BLaER1 (cell line): Measurements from ENCODE around the gene TRIML1.

Source experiments
- H3K27ac ChIP-seq: shearing (Covaris generic); formaldehyde crosslinking; 2 replicates; pipeline ENCODE4 v1.8.1; 2022
- H3K27me3 ChIP-seq: shearing (Covaris generic); formaldehyde crosslinking; 2 replicates; pipeline ENCODE4 v1.8.1; 2022
- H3K36me3 ChIP-seq: shearing (Covaris generic); formaldehyde crosslinking; 2 replicates; pipeline ENCODE4 v1.8.1; 2022
- H3K4me1 ChIP-seq: shearing (Covaris generic); formaldehyde crosslinking; 2 replicates; pipeline ENCODE4 v1.8.1; 2022
- H3K4me2 ChIP-seq: shearing (Covaris generic); formaldehyde crosslinking; 2 replicates; pipeline ENCODE4 v1.8.1; 2022
- H3K4me3 ChIP-seq: shearing (Covaris generic); formaldehyde crosslinking; 2 replicates; pipeline ENCODE4 v1.8.1; 2022
- H3K9ac ChIP-seq: shearing (Covaris generic); formaldehyde crosslinking; 2 replicates; pipeline ENCODE4 v1.8.1; 2022
- H3K9me3 ChIP-seq: shearing (Covaris generic); formaldehyde crosslinking; 2 replicates; pipeline ENCODE4 v1.8.1; 2022
- H4K20me1 ChIP-seq: shearing (Covaris generic); formaldehyde crosslinking; 2 replicates; pipeline ENCODE4 v1.8.1; 2022
- Cebpa-rat ChIP-seq: shearing (Covaris generic); IDR thresholded peaks from 2 replicates; pipeline ENCODE4 v1.8.1; 2022

TRIML1 gene

GRCh38 chr4:188117631-188118324, 21.5 kb upstream of the TRIML1 start:
- H3K4me1 ChIP-seq, result no peaks in the 10 kb centered on the region
- no peak overlapping the region for H3K4me3 ChIP-seq
- H3K27me3 ChIP-seq, result no peaks in the 10 kb centered on the region
- no peak for TF ChIP-seq Cebpa-rat
- no peak overlapping the region for H3K9ac ChIP-seq
- no peaks in the 10 kb centered on the region for H3K36me3 ChIP-seq
- H4K20me1 ChIP-seq, result no peaks in the 10 kb centered on the region
- no peak overlapping the region for H3K4me2 ChIP-seq
- H3K27ac ChIP-seq, result no peak overlapping the region
- H3K9me3 ChIP-seq, result no peaks in the 10 kb centered on the region

- H4K20me1 ChIP-seq, result no peaks in the 10 kb centered on the region
- H3K4me1 ChIP-seq, result no peaks in the 10 kb centered on the region
- no peaks in the 10 kb centered on the region for H3K27me3 ChIP-seq
- H3K4me2 ChIP-seq, result no peak overlapping the region
- H3K36me3 ChIP-seq, result no peaks in the 10 kb centered on the region
- TF ChIP-seq Cebpa-rat, result no peak
- no peaks in the 10 kb centered on the region for H3K9me3 ChIP-seq
- no peak overlapping the region for H3K27ac ChIP-seq
- H3K9ac ChIP-seq, result no peak overlapping the region
- H3K4me3 ChIP-seq, result no peak overlapping the region
Measured at GRCh38 chr4:188121530-188121929, 17.7 kb upstream of the TRIML1 start.

- Histone ChIP-seq H3K27me3 (no peaks in the 10 kb centered on the region), H3K27ac (no peak overlapping the region), H3K4me1 (no peaks in the 10 kb centered on the region), H3K9me3 (no peaks in the 10 kb centered on the region), H3K4me2 (no peak overlapping the region), H3K36me3 (no peaks in the 10 kb centered on the region), H3K4me3 (no peak overlapping the region), H3K9ac (no peak overlapping the region), H4K20me1 (no peaks in the 10 kb centered on the region)
- no peak for TF ChIP-seq Cebpa-rat
Measured at GRCh38 chr4:188127214-188127874, 11.9 kb upstream of the TRIML1 start.

GRCh38 chr4:188130355-188130754, 8.9 kb upstream of the TRIML1 start:
- Histone ChIP-seq H3K4me3 (no peak overlapping the region), H3K27ac (no peak overlapping the region), H3K4me1 (no peaks in the 10 kb centered on the region), H3K36me3 (no peaks in the 10 kb centered on the region), H3K9me3 (no peaks in the 10 kb centered on the region), H3K27me3 (no peaks in the 10 kb centered on the region), H4K20me1 (no peaks in the 10 kb centered on the region), H3K9ac (no peak overlapping the region), H3K4me2 (no peak overlapping the region)
- TF ChIP-seq Cebpa-rat, result no peak

DNA sequence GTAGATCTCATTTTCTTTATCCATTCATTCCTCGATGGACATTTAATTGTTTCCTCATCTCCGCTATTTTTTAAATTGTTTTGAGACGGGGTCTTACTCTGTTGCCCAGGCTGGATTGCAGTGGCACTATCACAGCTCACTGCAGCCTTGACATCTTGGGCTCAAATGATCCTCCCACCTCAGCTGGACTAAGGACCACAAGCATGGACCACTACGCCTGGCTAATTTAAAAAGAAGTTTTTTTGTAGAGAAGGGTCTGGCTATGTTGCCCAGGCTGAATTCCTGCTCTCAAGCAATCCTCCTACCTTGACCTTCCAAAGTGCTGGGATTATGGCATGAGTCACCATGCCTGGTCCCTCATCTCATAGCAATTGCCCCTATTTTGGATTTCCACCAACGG, 7.0 kb upstream of the TRIML1 start:
- no peak for TF ChIP-seq Cebpa-rat
- no peak overlapping the region for H3K9ac ChIP-seq
- no peaks in the 10 kb centered on the region for H4K20me1 ChIP-seq
- H3K4me2 ChIP-seq, result no peak overlapping the region
- no peaks in the 10 kb centered on the region for H3K4me1 ChIP-seq
- H3K4me3 ChIP-seq, result no peak overlapping the region
- no peaks in the 10 kb centered on the region for H3K27me3 ChIP-seq
- H3K9me3 ChIP-seq, result no peaks in the 10 kb centered on the region
- no peaks in the 10 kb centered on the region for H3K36me3 ChIP-seq
- no peak overlapping the region for H3K27ac ChIP-seq

DNA sequence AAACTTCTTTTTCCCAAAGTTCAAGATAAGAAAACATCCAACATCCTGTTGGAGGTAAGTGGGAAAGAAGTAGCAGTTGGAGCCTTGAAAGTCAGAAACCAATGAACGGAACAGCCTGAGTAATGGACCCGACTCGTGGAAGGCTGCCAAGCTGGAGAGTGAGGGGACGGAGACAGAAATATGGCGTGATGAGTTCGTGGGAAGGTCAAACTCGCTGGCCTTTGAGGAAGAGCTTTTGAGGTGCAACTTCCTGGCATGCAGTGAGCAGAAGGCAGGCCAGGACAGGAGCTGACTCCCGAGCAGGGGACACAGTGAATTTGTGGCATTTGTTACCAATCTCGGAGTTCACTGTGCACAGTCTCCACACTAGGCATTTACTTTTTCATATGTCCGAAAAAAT, 1.0 kb upstream of the TRIML1 start:
- Histone ChIP-seq H3K4me2 (no peak overlapping the region), H3K4me1 (no peaks in the 10 kb centered on the region), H3K9ac (no peak overlapping the region), H3K27me3 (no peaks in the 10 kb centered on the region), H3K36me3 (no peaks in the 10 kb centered on the region), H3K27ac (no peak overlapping the region), H4K20me1 (no peaks in the 10 kb centered on the region), H3K9me3 (no peaks in the 10 kb centered on the region), H3K4me3 (no peak overlapping the region)
- TF ChIP-seq Cebpa-rat, result no peak

- Histone ChIP-seq H3K4me1 (no peaks in the 10 kb centered on the region), H3K9me3 (0 out of 2 replicates have a peak, but pooled peaks cover 2% of the 10 kb centered on the region), H3K4me2 (no peak overlapping the region), H3K27me3 (no peaks in the 10 kb centered on the region), H4K20me1 (no peaks in the 10 kb centered on the region), H3K36me3 (no peaks in the 10 kb centered on the region), H3K9ac (no peak overlapping the region), H3K4me3 (no peak overlapping the region), H3K27ac (no peak overlapping the region)
- TF ChIP-seq Cebpa-rat, result no peak
Measured at GRCh38 chr4:188139671-188140070, 430 bp downstream of the TRIML1 start.

GRCh38 chr4:188143731-188144130, 4.5 kb downstream of the TRIML1 start:
- Histone ChIP-seq H3K4me1 (no peaks in the 10 kb centered on the region), H3K4me3 (no peak overlapping the region), H3K4me2 (no peak overlapping the region)

DNA sequence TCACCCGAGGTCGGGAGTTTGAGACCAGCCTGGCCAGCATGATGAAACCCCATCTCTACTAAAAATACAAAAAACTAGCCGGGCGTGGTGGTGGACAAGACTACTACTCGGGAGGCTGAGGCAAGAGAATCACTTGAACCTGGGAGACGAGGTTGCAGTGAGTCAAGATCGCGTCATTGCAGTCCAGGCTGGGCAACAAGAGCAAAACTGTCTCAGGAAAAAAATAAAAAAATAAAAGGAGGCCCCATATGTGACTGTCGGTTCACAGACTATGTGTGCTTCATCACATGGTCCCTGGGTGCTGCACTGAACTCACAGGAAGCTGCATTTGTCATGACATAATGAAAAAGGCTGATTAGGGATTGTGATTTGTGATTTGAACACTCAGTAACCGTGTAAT, 6.4 kb downstream of the TRIML1 start:
- no peak overlapping the region for H3K4me3 ChIP-seq
- H3K9ac ChIP-seq, result no peak overlapping the region
- no peaks in the 10 kb centered on the region for H4K20me1 ChIP-seq
- peaks cover 24% of the 10 kb centered on the region for H3K9me3 ChIP-seq
- H3K4me2 ChIP-seq, result no peak overlapping the region
- TF ChIP-seq Cebpa-rat, result no peak
- H3K27me3 ChIP-seq, result no peaks in the 10 kb centered on the region
- no peak overlapping the region for H3K27ac ChIP-seq
- H3K36me3 ChIP-seq, result no peaks in the 10 kb centered on the region
- no peaks in the 10 kb centered on the region for H3K4me1 ChIP-seq

More at GRCh38 chr4:188143731-188144130, 4.5 kb downstream of the TRIML1 start:
- H3K27ac ChIP-seq, result no peak overlapping the region
- no peak for TF ChIP-seq Cebpa-rat
- H3K9me3 ChIP-seq, result 0 out of 2 replicates have a peak, but pooled peaks cover 8% of the 10 kb centered on the region
- H3K36me3 ChIP-seq, result no peaks in the 10 kb centered on the region
- no peak overlapping the region for H3K9ac ChIP-seq
- H4K20me1 ChIP-seq, result no peaks in the 10 kb centered on the region
- H3K27me3 ChIP-seq, result no peaks in the 10 kb centered on the region

- Histone ChIP-seq H4K20me1 (no peaks in the 10 kb centered on the region), H3K4me1 (no peaks in the 10 kb centered on the region), H3K27me3 (no peaks in the 10 kb centered on the region), H3K27ac (no peak overlapping the region), H3K36me3 (no peaks in the 10 kb centered on the region), H3K9me3 (peaks cover 26% of the 10 kb centered on the region), H3K4me3 (no peak overlapping the region), H3K4me2 (no peak overlapping the region), H3K9ac (no peak overlapping the region)
- TF ChIP-seq Cebpa-rat, result no peak
Measured at GRCh38 chr4:188146618-188147017, 7.4 kb downstream of the TRIML1 start.
